Prostate gland (tissue), 2 donors: ENCODE data around the gene ERI3.

ENCODE experiments used
- CTCF ChIP-seq, 4 experiments: fragments of 200-600 bp in 2 of 4; fragments of 450-650 bp in 2 of 4; sonication (generic) in 2 of 4; IDR thresholded peaks; 1 replicate in 3 of 4; 2 replicates in 1 of 4; pipeline ENCODE4 v1.5.1; 2016 to 2019; ENCODE audit warnings: antibody characterized with exemption in 4 of 4, mild to moderate bottlenecking in 2 of 4, moderate library complexity in 2 of 4
- POLR2AphosphoS5 ChIP-seq: sonication (generic); formaldehyde crosslinking; IDR thresholded peaks from one replicate; pipeline ENCODE4 v1.6.1; 2017; ENCODE audit warnings: antibody characterized with exemption

DNA sequence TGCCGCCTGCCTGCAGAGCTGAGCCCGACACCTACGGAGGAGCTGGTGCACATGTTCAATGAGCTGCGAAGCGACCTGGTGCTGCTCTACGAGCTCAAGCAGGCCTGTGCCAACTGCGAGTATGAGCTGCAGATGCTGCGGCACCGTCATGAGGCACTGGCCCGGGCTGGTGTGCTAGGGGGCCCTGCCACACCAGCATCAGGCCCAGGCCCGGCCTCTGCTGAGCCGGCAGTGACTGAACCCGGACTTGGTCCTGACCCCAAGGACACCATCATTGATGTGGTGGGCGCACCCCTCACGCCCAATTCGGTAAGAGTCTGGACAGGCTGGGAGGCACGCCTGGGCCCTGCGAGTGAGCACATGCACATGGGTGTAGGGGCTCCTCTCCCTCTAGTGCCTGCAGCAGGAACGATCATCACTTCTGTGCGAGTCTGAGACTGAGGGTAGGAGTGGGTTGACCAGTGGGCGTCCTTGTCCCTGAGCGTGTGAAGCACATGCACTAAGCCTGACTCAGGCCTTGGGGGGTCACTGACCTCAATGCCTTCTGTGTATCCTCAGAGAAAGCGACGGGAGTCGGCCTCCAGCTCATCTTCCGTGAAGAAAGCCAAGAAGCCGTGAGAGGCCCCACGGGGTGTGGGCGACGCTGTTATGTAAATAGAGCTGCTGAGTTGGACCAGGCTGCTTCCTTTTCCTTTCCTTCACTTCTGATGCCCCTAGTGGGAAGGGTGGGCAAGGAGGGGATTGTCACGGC is 134.9 kb downstream of the ERI3 start:
- TF ChIP-seq CTCF (IDR thresholded peaks at IDR 0.05) (no peak), POLR2AphosphoS5 (no peak)
